NB4 (cell line): ENCODE measurements around the gene KLHL21.

Experiments used
- POLR2A ChIP-seq: IDR thresholded peaks from 2 replicates; pipeline ENCODE4 v1.6.1; 2011; ENCODE audit warnings: mild to moderate bottlenecking; ENCODE audit not compliant: insufficient read length; ENCODE audit errors: extremely low read depth
- TF ChIP-seq, protein P1 (sequence below): IDR thresholded peaks from one replicate; pipeline ENCODE4 v1.5.1; 2012; ENCODE audit warnings: low read depth, low read length
- TF ChIP-seq, protein P2 (sequence below): IDR thresholded peaks from 2 replicates; pipeline ENCODE4 v1.6.1; 2011; ENCODE audit warnings: low read depth, low read length

DNA sequence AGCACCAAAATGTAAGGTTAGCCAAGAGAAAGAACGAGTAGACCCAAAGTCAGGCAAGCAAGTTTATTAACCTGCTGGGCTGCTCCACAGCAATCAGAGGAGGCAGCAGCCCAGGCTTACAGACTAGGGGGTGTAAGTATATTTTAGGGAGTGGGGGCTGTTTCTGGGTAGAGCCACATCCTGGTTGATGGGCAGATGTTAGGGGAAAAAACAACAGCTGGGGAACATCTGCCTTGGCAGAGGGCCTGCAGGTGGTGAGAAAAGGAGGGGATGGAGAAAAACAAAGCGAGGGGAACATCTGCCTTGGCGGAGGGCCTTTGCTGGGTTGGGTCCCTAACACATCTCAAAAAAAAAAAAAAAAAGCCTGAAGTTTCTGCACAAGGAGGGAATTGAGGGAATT, 32.6 kb downstream of the KLHL21 start:
- TF ChIP-seq, protein P1, sequence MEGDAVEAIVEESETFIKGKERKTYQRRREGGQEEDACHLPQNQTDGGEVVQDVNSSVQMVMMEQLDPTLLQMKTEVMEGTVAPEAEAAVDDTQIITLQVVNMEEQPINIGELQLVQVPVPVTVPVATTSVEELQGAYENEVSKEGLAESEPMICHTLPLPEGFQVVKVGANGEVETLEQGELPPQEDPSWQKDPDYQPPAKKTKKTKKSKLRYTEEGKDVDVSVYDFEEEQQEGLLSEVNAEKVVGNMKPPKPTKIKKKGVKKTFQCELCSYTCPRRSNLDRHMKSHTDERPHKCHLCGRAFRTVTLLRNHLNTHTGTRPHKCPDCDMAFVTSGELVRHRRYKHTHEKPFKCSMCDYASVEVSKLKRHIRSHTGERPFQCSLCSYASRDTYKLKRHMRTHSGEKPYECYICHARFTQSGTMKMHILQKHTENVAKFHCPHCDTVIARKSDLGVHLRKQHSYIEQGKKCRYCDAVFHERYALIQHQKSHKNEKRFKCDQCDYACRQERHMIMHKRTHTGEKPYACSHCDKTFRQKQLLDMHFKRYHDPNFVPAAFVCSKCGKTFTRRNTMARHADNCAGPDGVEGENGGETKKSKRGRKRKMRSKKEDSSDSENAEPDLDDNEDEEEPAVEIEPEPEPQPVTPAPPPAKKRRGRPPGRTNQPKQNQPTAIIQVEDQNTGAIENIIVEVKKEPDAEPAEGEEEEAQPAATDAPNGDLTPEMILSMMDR = no peak
- TF ChIP-seq POLR2A = no peak
- TF ChIP-seq, protein P2, sequence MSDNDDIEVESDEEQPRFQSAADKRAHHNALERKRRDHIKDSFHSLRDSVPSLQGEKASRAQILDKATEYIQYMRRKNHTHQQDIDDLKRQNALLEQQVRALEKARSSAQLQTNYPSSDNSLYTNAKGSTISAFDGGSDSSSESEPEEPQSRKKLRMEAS = no peak
